ENCODE measurements around the gene OTX2. TPM values are rescaled to one million over a fixed set of nuclear protein-coding genes. Genes with fewer than 3 reads are reported as not detected.

Gene OTX2
- polyA plus RNA-seq, 4 donors: not detected

DNA sequence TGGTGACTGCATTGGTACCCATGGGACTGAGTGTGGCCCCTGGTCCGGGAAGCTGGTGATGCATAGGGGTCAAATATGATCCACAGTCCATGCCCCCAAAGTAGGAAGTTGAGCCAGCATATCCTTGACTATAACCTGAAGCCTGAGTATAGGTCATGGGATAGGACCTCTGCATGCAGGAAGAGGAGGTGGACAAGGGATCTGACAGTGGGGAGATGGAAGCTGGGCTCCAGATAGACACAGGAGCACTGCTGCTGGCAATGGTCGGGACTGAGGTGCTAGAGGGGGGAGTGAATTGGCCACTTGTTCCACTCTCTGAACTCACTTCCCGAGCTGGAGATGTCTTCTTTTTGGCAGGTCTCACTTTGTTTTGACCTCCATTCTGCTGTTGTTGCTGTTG is 8.4 kb downstream of the OTX2 start:
- Histone ChIP-seq H3K27me3 (ENCODE audit: control insufficient read depth in 3 of 3, insufficient read depth in 3 of 3, low read length in 3 of 3) (peaks cover 11 to 91% (median 62%) of the 10 kb centered on the region in 3 donors), H3K4me3 (ENCODE audit: low read depth in 1 of 3, low read length in 3 of 3) (no peak overlapping the region), H3K36me3 (ENCODE audit: control insufficient read depth in 3 of 3, insufficient read depth in 2 of 3, low read depth in 1 of 3, low read length in 3 of 3) (no peaks in the 10 kb centered on the region), H3K27ac (ENCODE audit: low read depth in 1 of 3, low read length in 2 of 3) (no peak overlapping the region), H3K4me1 (ENCODE audit: control insufficient read depth in 3 of 3, insufficient read depth in 2 of 3, low read depth in 1 of 3, low read length in 2 of 3) (peaks cover 2 to 6% (median 4%) of the 10 kb centered on the region in 3 donors), H3K9me3 (ENCODE audit: control insufficient read depth in 2 of 2, insufficient read depth in 1 of 2, low read depth in 1 of 2, low read length in 1 of 2) (peaks cover 0 to 3% of the 10 kb centered on the region in 2 donors)
- DNase-seq (no peak), FAIRE-seq (no peak)
- WGBS, 3 donors: 57 to 68% (median 60%) methylated on average over 3 of the region's 3 CpGs

DNA sequence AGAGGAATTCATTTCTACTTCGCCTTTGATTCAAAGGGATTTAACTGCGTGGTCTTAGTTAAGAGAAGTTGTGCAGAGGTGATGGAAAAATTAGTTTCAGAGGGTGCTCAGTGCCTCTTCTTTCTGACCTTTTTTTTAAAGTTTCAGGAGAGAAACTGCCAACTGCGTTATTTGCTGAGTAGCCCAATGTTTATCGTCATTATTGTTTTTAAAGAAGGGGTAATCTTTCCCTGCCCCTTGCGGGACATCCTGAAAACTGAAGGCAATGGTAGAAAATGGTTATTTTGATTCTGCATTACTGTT is 11.0 kb downstream of the OTX2 start:
- H3K27ac ChIP-seq (ENCODE audit: low read depth in 1 of 3, low read length in 2 of 3): no peak overlapping the region
- peaks cover 15 to 92% (median 70%) of the 10 kb centered on the region in 3 donors for H3K27me3 ChIP-seq (ENCODE audit: control insufficient read depth in 3 of 3, insufficient read depth in 3 of 3, low read length in 3 of 3)
- H3K4me3 ChIP-seq (ENCODE audit: low read depth in 1 of 3, low read length in 3 of 3): no peak overlapping the region
- DNase-seq: no peak
- peaks cover 2 to 16% (median 4%) of the 10 kb centered on the region in 3 donors for H3K4me1 ChIP-seq (ENCODE audit: control insufficient read depth in 3 of 3, insufficient read depth in 2 of 3, low read depth in 1 of 3, low read length in 2 of 3)
- no peak for FAIRE-seq
- H3K9me3 ChIP-seq (ENCODE audit: control insufficient read depth in 2 of 2, insufficient read depth in 1 of 2, low read depth in 1 of 2, low read length in 1 of 2): peaks cover 0 to 3% of the 10 kb centered on the region in 2 donors
- H3K36me3 ChIP-seq (ENCODE audit: control insufficient read depth in 3 of 3, insufficient read depth in 2 of 3, low read depth in 1 of 3, low read length in 3 of 3): no peaks in the 10 kb centered on the region
- WGBS, 3 donors: 11 to 12% (median 11%) methylated on average over 5 of the region's 5 CpGs

DNA sequence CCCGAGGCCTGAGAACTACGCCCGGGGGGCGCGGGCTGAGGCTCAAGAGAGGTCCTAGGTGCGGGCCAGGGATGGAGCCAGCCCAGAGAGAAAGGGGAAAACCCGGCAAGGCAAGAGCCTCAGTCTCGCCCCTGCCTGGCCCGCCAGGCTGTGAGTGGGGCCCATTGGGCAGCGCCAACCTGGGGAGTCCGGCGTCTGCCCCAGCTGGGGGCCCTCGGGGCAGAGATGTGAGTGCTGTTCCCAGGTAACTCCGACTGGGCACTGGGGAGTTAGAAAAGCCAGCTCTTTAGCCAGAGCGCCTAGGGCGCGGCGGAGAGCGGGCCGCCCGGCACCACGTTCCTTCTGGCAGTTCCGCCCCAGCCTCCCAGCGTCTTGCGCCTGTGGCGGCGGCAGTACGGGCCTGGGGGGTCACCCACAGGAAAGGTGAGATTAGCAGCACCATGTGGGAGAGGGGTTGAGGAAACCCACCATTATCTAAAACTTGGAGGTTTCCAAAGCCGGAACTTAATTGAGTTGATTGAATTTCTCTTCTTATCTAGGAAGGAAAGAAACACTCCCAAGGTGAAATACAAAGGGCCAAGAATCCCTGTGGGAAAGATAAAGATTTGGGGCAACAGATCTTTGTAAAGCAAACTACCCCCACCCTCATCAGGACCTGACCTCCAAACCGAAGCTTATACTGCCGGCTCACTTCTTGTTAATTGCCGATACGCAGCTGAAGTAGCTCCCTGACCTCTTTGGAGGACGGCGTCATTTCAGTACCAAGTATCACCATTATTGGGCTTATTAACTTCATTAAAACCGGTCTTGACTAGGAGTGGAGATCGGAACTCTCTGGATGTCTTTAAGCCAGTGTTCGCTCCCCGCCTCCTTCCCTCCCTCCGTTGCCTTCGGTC is 11.6 kb downstream of the OTX2 start:
- H3K27me3 ChIP-seq (ENCODE audit: control insufficient read depth in 3 of 3, insufficient read depth in 3 of 3, low read length in 3 of 3): peaks cover 17 to 91% (median 69%) of the 10 kb centered on the region in 3 donors
- no peak overlapping the region for H3K27ac ChIP-seq (ENCODE audit: low read depth in 1 of 3, low read length in 2 of 3)
- WGBS, 3 donors: 8 to 12% (median 12%) methylated on average over 39 to 41 of the region's 41 CpGs
- no peaks in the 10 kb centered on the region for H3K9me3 ChIP-seq (ENCODE audit: control insufficient read depth in 2 of 2, insufficient read depth in 1 of 2, low read depth in 1 of 2, low read length in 1 of 2)
- H3K4me3 ChIP-seq (ENCODE audit: low read depth in 1 of 3, low read length in 3 of 3): no peak overlapping the region
- DNase-seq (peak in 1 of 2 donors; percentile 37), FAIRE-seq (no peak)
- H3K36me3 ChIP-seq (ENCODE audit: control insufficient read depth in 3 of 3, insufficient read depth in 2 of 3, low read depth in 1 of 3, low read length in 3 of 3): no peaks in the 10 kb centered on the region
- H3K4me1 ChIP-seq (ENCODE audit: control insufficient read depth in 3 of 3, insufficient read depth in 2 of 3, low read depth in 1 of 3, low read length in 2 of 3): peaks cover 2 to 21% (median 4%) of the 10 kb centered on the region in 3 donors

DNA sequence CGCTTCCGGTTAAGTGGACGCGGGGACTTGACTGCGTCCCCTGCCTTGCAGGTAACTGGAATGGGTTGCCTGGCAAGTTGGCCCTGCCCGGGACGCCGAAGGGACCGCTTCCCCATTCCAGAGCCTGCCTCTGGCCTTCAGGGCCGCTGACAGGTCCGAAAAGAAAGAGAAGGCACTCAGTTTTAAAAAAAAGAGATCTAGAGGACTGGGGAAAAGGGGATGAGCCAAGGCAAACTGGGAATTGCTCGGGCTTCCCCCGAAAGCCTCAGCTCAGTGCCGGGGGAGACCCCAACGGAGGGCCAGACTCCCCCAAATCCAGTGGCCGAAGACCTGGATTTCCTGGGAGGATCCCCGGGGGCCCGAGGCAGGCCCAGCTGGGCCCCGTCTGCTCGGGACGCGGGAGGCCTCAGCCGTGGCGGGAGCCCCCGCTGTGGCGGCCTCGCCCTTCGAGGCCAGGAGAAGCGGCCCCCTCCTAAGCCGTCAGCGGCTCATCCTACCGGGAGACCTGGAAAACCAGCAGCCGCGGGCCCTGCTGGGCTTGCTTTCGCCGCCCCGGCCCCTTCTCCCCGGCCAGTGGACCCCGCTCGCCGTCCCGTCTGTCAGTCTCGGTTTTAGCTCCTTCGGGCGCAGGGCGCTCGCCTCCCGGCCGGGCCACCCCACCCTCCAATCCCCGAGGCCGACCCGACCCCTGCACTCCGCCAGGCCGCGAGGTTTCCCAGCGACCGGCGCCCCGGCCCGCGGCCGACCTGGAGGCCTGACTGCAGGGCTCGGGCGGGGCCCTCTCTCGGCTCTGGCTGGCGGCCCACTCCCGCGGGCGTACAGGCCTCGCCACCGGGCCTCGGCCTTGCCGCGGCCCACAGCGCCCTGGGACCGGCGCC is 12.5 kb downstream of the OTX2 start:
- Histone ChIP-seq H3K27me3 (ENCODE audit: control insufficient read depth in 3 of 3, insufficient read depth in 3 of 3, low read length in 3 of 3) (peaks cover 17 to 90% (median 64%) of the 10 kb centered on the region in 3 donors), H3K4me3 (ENCODE audit: low read depth in 1 of 3, low read length in 3 of 3) (no peak overlapping the region), H3K27ac (ENCODE audit: low read depth in 1 of 3, low read length in 2 of 3) (no peak overlapping the region), H3K9me3 (ENCODE audit: control insufficient read depth in 2 of 2, insufficient read depth in 1 of 2, low read depth in 1 of 2, low read length in 1 of 2) (no peaks in the 10 kb centered on the region), H3K36me3 (ENCODE audit: control insufficient read depth in 3 of 3, insufficient read depth in 2 of 3, low read depth in 1 of 3, low read length in 3 of 3) (no peaks in the 10 kb centered on the region), H3K4me1 (ENCODE audit: control insufficient read depth in 3 of 3, insufficient read depth in 2 of 3, low read depth in 1 of 3, low read length in 2 of 3) (peaks cover 2 to 21% (median 4%) of the 10 kb centered on the region in 3 donors)
- WGBS, 3 donors: 3 to 4% (median 3%) methylated on average over 61 to 77 of the region's 77 CpGs
- DNase-seq (peak in 1 of 2 donors; percentile 28), FAIRE-seq (no peak)

DNA sequence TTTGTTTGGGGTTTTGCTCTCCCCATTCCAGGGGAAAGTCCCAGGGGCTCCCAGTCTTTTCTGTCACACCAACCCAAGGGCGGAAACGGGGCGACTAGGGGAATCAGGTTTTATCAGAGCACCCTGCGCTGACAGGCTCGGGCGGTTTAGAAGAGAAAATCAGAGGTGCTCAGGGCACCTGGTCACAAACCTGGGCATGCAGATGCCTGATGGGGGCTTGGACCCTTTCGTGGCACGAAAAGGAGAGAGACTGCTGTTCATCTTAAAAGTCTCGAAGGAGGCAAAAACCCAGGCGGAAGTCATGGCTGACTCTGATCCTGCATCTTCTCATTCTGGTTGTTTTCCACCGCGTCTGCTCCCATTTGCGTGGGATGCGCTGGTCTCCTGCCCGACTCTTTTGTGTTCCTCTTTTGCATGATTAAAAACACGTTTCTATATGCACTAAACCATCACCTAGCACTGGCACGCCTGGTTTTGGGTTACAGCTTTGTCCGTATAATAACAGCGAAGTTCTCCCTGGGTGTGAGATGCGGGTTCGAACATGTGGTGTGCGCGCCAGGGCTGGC is 13.2 kb downstream of the OTX2 start:
- WGBS, 3 donors: 6 to 11% (median 7%) methylated on average over 23 of the region's 23 CpGs
- Histone ChIP-seq H3K4me3 (ENCODE audit: low read depth in 1 of 3, low read length in 3 of 3) (no peak overlapping the region), H3K36me3 (ENCODE audit: control insufficient read depth in 3 of 3, insufficient read depth in 2 of 3, low read depth in 1 of 3, low read length in 3 of 3) (no peaks in the 10 kb centered on the region), H3K27me3 (ENCODE audit: control insufficient read depth in 3 of 3, insufficient read depth in 3 of 3, low read length in 3 of 3) (peaks cover 17 to 89% (median 63%) of the 10 kb centered on the region in 3 donors), H3K27ac (ENCODE audit: low read depth in 1 of 3, low read length in 2 of 3) (no peak overlapping the region), H3K4me1 (ENCODE audit: control insufficient read depth in 3 of 3, insufficient read depth in 2 of 3, low read depth in 1 of 3, low read length in 2 of 3) (peaks cover 2 to 21% (median 4%) of the 10 kb centered on the region in 3 donors), H3K9me3 (ENCODE audit: control insufficient read depth in 2 of 2, insufficient read depth in 1 of 2, low read depth in 1 of 2, low read length in 1 of 2) (no peaks in the 10 kb centered on the region)
- DNase-seq (no peak), FAIRE-seq (no peak)

DNA sequence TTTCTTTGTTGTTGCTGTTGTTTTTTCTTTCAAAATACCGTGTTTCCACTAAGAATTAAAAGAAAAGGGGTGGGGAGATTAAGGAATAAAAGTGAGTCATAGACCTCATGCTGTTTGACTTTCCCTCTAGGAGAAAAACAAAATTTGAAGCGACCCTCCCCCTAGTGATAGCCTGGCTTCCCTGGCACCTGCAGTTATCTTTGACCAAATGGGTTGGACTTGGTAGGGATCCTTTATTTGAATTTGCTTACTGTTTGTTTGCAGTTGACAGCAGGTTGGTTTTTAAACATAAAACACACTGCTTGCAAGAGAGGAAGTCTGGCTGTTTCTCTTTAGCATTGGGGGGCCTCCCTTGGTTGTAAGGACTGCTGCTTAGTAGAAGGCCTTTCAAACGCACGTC is 14.0 kb downstream of the OTX2 start:
- 21 to 24% (median 24%) methylated on average over 4 of the region's 4 CpGs for WGBS, 3 donors
- no peak for FAIRE-seq
- Histone ChIP-seq H3K36me3 (ENCODE audit: control insufficient read depth in 3 of 3, insufficient read depth in 2 of 3, low read depth in 1 of 3, low read length in 3 of 3) (no peaks in the 10 kb centered on the region), H3K27me3 (ENCODE audit: control insufficient read depth in 3 of 3, insufficient read depth in 3 of 3, low read length in 3 of 3) (peaks cover 17 to 89% (median 57%) of the 10 kb centered on the region in 3 donors), H3K4me3 (ENCODE audit: low read depth in 1 of 3, low read length in 3 of 3) (no peak overlapping the region), H3K27ac (ENCODE audit: low read depth in 1 of 3, low read length in 2 of 3) (no peak overlapping the region), H3K4me1 (ENCODE audit: control insufficient read depth in 3 of 3, insufficient read depth in 2 of 3, low read depth in 1 of 3, low read length in 2 of 3) (peaks cover 2 to 21% (median 4%) of the 10 kb centered on the region in 3 donors), H3K9me3 (ENCODE audit: control insufficient read depth in 2 of 2, insufficient read depth in 1 of 2, low read depth in 1 of 2, low read length in 1 of 2) (no peaks in the 10 kb centered on the region)
- no peak for DNase-seq

DNA sequence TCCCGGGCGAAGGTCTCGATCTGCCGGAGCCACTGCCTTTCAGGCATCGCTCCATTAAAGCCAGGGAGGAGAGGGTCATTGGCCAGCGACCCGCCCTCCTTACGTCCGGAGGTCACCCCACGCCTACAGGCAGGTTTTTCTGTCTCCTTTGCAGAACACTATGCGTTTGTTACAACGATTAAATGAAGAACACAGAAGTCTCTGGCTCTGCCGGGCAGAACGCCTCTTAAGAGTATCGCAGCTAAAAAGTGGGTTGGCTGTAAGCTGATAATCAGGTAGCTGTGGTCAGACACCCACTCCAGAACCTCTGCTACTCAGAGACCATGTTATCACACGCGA is 15.0 kb downstream of the OTX2 start:
- FAIRE-seq (no peak), DNase-seq (peak in 1 of 2 donors; percentile 24)
- Histone ChIP-seq H3K9me3 (ENCODE audit: control insufficient read depth in 2 of 2, insufficient read depth in 1 of 2, low read depth in 1 of 2, low read length in 1 of 2) (no peaks in the 10 kb centered on the region), H3K27me3 (ENCODE audit: control insufficient read depth in 3 of 3, insufficient read depth in 3 of 3, low read length in 3 of 3) (peaks cover 17 to 82% (median 57%) of the 10 kb centered on the region in 3 donors), H3K4me1 (ENCODE audit: control insufficient read depth in 3 of 3, insufficient read depth in 2 of 3, low read depth in 1 of 3, low read length in 2 of 3) (peaks cover 2 to 21% (median 4%) of the 10 kb centered on the region in 3 donors), H3K4me3 (ENCODE audit: low read depth in 1 of 3, low read length in 3 of 3) (no peak overlapping the region), H3K27ac (ENCODE audit: low read depth in 1 of 3, low read length in 2 of 3) (no peak overlapping the region), H3K36me3 (ENCODE audit: control insufficient read depth in 3 of 3, insufficient read depth in 2 of 3, low read depth in 1 of 3, low read length in 3 of 3) (no peaks in the 10 kb centered on the region)
- WGBS, 3 donors: 7 to 12% (median 8%) methylated on average over 17 of the region's 17 CpGs

Measured in small intestine (tissue), 7 donors.